T-helper 1 cell (primary cell): ENCODE results near the gene SMIM32.

ENCODE experiments used
- DNase-seq, 5 donors: peaks; one replicate each; pipeline ENCODE4 v3.0.0-alpha.2; 2012 to 2020
- total RNA-seq, 4 donors: gene quantifications; one replicate each; lab custom pipeline; 2026; lab: John Stamatoyannopoulos, UW

Gene SMIM32
- 0 reads per million in 4 donors for total RNA-seq

DNA sequence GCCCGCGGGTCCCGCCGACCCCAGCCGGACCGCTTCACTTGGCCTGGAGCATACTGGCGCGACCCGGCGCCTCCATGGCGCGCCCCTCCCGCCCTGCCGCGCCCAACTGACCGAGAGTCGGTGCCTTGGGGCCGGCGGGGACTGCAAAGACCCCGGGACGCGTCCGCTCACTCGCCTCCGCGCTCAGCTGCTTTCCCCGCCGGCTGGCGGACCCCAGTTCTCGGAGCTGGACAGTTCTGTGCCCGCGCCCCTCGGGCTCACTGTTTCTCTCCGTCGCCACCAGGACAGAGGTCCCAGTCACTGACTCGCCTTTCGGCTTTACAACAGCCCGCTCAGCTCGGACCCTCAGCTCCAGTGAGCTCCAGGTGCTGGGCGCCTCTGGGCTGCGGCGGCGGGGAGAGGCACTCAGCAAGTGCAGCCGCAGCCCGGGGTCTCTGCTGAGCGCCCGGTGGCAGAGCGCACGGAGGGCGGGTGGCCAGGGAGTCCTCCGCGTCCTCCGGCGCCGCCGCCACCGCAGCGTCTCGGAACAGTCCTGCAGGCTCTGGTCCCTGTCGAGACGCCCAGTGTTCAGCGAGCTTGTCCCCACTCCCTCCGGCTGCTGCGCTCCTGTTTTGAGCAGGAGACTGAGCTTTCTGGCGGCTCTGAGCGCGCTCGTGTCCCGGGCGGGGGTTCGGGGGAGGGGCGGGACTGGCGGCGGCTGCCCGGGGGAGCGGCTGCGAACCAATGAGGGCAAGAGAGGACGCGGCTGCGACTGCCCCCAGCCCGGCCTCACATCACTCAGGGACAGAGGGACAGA, at the start of gene SMIM32:
Gene SMIM32, minus strand, starts transcription at position 637 of the 796 bp plus-strand sequence. CDS start 638 bp downstream, outside the sequence.
- no peak for DNase-seq

DNA sequence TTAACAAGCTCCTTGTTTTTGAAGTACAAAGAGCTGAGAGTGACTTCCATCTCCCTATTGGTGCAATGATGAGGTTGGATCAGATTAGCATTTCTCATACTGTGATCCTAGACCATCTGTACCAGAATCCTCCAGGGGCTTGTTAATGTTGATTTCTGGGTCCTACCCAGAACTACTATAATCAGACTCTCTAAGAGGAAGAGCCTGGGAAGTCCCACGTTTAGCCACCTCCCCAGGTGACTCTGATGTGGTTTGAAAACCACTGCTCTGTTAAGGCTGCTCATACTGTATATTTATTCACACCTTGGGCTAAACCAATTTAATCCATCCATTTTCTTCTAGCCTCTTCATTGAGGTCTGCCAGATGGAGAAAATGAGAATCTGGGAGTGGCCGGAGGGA, 49.6 kb upstream of the SMIM32 start:
- no peak for DNase-seq

DNA sequence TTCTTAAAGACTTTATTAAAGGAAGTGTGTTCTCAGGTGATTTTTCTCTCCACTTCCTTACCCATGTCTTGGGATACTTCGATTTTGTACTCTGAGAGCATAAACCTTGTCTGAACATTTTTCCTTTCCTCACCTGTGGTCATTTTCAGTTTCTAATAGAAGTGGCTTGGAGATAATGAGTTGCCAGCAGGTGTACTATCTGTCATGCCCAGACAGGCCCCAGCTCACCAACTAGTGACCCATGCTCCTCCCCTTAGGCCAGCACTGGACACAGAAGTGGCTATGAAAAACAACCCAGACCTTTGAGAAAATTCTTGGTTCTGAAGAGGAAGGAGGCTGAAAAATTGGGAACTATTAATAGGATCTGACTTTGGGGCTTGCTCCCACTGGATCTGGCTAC, 49.2 kb upstream of the SMIM32 start:
- no peak for DNase-seq

DNA sequence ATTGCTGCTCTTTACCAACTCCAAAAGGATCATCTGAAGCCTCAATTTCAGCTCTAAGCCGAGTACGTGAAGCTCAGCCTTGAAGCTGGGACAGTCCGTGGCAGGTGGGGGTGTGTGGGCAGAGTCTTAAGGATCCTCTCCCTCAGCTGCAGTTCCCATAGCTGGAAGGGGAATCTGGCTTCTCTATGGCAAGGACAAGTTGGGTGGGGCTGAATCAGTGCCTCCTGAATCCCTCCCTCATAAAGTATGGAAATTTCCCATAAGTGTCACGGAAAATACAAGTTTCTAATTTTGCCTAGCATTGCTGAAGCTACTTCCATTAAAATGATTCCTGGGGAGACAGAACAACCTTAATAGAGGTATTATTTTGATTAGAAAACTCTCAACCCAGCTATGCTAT, 47.9 kb upstream of the SMIM32 start:
- DNase-seq = no peak

DNA sequence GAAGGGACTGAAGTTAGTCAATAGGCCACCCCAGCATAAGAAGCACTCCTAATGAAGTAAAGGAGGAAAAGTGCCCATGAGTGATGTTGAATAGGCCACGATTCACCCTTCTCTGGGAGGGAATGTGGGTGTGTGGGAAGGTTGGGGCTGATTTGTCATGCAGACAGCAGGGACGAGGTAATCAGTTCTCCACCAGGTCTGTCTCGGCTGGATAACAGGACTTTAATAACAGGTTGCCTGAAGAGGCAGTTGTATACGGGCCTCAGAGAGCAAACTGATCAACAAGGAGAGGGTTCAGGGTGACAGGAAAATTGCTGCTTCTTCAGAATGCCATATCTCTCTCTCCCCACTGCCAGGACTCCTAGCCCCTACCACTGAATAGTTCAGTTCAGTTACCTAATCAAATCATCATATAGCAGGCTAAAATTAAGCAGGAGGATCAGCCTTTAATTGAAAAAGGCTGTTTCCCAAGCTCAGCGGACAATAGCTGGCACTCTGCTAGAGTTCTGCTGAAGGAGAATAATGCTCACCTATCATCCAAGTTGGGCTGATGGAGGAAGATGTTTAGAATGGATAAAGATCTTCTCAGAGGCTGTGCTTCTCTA, 43.6 kb upstream of the SMIM32 start:
- no peak for DNase-seq

DNA sequence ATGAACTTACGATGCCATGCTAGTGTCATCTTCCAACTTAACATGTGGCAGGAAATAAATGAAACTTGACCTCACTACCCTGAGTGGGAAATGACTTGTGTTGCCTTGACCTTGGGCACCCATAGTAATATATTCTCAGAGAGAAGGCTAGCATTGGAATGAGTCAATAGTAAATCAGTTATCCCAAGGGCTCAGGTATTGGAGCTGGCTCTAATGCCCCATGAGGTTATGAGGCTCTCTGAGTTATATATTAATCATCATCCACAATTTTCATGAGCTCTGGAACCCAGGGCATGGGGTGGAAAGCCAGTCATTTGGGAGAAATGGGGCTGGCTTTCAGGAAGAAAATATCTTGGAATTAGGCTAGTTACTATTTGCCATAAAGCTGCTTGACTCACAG, 42.4 kb upstream of the SMIM32 start:
- no peak for DNase-seq

DNA sequence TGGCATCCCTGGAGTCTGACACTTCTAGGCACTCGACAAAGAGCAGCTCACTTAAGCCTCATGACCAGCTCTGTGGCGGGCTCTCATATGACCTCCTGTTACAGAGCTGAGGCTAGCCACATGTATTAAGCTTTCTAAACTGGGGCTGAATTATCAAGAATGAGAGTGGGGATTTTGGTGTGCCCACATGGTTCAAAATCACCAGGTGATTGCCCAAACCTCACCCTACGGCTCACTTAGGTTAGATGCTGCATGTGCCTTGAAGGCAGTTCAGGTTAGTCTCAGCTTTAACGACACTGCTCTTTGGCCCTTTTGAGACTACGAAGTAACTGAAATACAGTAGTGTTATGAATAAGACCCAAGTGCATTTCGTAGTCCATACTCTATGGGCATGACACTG, 39.4 kb upstream of the SMIM32 start:
- no peak for DNase-seq

DNA sequence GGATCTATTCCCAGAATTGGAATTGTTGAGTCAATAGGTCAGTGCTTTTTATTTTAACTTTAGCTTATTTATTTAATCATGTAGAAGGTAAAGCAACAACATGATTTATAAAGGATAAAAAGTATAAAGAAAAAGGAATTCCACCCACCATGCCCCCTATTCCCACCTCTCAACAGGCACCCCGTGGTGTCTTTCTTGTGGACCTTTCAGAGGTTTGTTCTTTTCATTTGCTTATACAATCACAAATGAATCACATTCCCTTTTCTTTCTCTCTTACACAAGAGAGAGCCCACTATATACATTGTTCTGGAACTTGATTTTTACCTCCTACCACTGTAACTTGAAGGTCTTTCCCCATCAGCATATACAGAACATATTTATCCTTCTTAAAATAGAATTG, 37.2 kb upstream of the SMIM32 start:
- DNase-seq = no peak

DNA sequence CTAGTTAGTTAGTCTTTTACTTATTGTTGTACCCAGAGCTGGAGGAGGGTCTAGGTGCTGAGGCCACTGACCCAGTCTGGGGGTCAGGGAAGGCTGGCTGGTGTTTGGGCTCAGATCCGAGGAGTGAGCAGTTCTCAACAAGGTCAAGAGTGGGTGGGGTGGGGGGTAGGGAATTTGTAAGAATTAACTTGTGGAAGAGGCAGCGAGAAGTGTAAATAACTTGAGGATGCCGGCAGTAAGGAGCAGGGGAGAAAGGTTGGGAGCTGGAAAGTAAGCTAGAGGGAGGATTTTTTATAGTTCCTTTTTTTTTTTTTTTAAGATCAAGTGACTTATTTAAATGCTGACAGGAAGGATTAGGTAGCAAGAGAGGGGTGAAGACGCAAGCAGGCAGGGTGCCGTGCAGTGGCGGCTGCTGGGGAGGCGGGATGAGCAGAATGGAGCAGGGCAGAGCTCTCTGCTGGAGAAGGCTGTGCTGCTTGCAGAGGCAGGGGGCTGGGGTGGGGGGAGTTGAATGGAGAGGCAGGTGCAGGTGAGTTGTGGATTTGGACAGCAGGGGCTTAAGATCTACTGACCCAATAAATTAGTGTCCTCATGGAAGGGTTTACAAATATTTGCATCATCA, 35.3 kb upstream of the SMIM32 start:
- no peak for DNase-seq

DNA sequence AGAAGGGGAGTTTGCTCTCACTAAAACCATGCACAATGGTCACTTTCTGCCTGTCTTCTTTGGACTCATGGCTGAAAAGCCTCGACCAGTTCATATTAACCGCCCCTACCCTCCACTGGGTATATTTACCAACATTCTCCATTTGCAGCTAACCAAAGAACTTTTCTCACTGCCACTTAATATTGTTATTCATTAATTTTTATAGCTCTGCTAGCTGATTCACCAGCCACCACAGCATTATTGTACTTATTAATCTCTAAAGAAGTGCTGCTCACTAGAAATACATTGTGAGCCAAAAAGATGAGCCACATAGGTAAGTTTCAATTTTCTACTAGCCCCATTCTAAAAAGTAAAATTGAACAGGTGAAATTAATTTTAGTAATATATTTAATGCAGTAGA, 33.4 kb upstream of the SMIM32 start:
- DNase-seq = no peak

DNA sequence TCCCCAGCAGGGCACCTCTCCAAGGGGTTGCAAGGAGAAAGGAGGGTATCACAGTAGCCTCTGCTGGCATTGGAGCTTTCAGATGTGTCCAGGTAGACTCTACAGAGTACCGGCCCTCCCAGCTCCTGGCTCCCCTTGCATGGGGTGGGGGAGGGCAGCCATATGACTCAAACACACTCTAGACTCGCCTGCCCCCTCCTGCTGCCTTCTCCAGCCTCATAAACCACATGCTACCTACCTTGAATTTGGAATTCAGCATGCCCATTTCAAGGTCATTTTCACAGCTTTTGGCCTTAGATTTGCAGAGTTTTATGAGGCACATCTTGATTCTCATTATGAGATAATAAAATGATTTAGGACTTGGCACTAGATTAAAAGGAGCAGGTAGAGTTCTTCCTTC, 32.8 kb upstream of the SMIM32 start:
- no peak for DNase-seq

DNA sequence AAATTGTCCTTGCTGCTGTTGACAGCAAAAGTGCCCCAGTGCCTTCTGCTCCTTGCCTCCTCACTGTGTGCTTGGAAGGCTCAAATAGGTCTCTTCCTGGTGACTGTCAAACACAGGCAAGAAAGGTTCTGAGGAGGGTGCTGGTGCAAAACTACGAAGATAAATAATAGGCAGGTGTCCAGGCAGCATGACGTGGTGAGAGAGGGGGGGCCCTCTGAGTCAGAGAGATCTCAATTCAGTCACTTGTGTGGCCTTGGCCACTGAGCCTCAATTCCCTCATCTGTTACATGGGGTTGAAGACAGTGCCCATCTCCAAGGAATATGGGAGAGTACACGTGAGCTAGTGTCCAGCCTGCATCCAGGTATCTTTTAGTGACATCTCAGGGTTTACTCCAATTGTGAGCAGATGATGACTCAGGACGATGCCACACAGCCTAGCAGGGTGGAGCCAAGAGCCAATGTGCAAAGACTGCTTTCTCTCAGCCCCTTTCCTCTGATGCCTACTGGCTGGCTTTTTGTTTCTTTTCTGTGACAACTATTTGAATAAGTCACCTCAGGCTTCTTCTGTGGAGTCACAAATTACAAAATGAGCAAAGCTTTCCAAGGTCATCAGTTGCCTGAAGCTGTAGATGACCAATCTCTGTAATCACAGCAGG, 29.7 kb upstream of the SMIM32 start:
- no peak for DNase-seq

DNA sequence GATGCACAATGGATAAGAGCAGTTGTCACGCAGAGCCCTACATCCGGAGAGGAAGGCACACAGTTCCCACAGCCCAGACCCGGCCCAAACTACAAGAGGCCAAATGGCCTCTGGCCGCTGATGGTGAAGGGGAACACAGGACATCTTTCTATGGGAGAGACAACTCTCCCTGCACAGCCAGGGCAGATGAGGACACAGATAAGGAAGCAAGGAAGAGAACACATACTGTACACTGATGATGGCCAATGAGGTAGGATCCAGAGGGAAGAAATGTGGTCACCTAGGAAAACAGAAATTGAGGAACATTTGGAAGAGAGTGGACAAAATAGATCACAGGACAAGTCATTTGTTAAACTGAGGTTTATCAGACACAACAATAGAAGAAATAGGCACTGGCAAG, 28.4 kb upstream of the SMIM32 start:
- no peak for DNase-seq

DNA sequence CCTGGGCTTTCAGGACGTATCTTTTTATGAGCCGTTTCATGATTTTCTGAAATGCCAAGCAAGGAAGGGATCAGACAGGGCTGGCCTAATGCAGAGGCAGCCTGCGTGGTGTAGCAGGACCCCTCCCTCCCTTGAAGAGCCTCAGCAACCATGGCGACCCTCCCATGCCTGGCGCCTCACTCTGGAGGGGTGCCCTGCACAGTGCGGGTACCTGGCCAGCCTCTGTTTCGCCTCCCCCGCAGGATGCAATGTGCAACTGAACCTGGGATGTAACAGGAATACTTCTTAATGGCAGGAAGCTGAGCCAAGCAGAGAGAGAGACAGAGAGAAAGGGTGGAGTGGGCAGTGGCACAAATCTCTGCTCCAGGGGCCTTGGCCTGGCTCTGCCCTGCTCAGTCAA, 23.3 kb upstream of the SMIM32 start:
- DNase-seq = no peak

DNA sequence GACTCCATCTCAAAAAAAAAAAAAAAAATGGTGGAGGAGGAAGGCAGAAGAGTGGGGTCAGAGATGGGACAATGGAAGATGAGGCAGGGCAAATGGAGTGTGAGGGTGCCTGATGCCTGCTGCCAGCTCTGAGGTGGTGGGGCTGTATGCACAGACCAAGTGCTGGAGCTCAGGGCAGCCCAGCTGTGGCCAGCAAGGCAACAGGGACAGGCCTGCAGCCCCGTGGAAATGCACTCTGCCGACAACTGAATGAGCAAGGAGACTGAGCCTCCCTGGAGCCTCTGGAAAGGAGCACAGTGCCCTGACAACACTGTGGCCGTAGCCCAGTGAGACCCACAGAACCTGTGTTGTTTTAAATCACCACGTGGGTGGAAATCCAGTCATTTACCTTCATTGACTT, 22.9 kb upstream of the SMIM32 start:
- DNase-seq = no peak

DNA sequence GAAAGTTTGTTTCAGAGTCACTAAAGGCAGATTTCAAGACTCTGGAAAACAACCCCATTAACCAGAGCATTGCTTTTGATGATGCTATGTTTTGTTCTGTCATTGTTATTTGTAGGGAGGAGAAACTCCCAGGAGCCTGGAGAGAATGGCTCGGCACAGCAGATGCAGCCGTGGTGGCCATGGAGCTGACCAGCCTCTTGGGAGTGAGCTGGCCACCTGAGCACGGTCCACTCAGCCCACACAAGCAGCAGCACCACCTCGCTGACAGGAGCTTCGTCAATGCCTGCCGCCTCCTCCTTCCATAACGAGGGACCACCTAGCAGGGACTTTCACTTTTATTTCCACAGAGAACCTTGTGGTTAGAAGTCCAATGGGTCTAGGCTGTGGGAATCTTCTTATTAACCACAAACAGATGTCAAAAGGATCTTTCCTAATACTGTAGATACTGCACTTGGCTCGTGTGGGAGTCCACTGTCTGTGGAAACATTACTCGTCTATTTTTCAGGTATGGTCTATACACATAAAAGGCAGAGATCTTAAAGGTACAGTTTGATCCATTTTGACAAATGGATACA, 21.0 kb upstream of the SMIM32 start:
- DNase-seq = no peak

DNA sequence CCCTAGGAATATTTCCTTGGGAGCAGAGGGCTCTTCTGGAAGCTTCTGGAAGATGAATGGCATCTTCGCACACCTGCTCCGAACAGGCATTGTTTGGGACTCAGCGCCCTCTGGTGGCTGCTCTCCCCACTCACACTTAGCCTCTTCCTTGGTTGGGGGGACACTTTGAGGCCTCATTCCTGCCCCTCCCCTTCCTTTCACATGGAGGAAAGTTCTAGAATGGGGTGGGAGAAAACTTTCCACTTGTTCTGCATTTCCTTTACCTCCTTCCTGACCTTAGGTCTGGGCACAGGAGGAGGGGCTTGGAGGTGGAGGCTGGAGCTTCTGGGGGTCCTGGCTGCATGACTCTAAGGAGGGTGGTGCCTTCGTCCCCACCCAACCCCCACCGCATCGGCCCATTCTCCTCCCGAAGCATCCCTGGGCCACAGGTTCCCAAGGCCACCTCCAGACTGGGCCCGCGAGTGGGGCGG, 19.3 kb upstream of the SMIM32 start:
- peak in 3 of 5 donors; percentile 7 to 32 (median 28) for DNase-seq

DNA sequence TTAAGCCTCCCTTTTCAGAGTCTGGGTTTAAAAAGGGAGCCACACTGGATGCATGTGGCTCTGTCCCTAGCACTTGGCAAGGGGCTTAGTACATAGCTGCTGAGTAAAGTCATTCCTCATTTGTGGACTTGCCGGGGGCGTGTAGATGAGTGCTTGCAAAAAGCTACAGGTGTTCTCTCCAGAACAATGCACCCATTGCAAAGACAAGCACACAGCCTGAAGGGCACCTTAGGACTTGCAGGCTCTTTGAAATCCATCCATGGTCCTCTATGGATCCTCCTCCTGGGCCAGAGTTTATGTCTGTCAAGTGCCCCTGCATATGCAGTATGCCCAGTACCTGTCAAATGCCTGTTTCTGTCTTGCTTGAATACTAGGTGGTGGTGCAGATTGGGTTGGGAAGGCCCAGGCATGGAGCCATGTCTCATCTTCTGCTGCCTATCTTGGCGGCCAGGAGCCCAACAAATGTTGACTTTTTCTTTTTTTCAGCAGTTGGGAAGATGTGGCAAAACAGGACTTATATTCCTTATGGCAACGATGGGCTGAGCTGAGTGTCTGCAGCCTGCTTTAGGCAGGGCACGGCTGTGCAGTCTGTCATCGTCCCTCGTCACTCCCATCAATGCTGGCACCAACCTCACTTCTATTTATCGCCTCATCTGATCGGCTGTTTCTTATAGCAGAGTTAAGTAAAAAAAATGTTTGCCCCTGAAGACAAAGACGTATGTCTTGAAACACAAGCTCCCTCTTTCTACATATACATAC, 18.5 kb upstream of the SMIM32 start:
- no peak for DNase-seq

DNA sequence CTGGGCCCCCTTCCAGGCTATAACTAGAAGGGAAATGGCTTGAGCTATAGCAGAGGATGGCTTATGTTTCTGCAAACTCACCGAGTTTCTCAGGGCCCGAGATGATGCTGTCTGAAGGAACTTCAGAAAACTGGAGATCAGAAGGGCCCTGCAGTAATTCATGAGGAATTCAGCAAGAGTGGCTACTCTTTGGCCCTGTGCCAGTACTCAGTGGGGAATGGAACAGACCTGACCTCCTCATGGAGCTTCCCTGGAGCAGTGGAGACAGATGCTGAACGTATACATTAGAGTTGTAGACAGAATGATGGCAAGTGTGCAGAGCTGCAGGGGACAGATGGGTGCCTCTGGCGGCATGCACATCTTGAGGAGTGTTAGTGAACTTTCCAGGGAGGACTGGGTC, 17.3 kb upstream of the SMIM32 start:
- no peak for DNase-seq

DNA sequence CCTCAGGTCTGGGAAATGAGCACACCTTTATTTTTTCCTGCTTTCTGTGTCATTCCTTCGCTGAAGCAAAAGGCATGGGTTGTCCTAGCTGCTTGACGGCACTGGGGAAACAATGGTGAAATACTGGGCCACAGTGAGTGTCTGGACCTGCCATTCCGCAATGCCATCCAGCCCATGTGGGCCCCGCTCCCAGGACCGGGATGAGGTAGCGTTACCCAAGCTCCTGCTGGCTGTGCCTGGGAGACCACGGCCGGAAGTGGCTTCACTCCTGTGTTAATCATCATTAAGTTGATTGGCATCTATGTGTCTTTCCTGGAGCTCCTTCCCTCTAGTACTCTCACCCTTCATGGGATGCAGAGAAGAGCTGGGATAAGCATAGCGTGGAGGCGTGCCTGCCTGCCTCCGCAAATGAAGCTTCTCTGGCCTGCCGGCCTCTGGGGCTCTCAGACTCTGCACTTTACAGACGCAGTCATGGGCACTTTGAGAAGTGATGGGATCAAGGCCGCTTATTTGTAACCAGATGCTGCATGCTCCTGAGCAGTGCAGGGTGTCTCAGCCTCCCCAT, 16.5 kb upstream of the SMIM32 start:
- DNase-seq = no peak

DNA sequence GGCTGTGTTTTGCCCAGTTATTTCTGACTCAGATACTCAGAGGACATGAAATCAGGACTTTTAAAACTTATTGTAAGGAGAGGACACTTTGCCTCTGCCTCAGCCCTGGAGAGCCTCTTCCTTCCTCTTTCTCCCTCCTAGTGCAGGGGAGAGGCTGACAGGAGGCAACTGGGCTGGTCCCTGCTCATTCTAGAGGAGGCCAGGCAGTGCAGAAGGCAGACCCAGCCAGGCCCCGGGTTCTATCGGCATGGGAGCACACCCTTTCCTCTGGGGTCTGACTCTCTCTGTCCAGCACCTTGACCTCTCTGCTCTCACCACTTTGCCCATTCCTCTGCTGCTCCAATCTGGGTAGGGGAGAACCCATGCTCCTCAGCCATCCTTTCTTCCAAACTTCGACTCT, 16.0 kb upstream of the SMIM32 start:
- no peak for DNase-seq

DNA sequence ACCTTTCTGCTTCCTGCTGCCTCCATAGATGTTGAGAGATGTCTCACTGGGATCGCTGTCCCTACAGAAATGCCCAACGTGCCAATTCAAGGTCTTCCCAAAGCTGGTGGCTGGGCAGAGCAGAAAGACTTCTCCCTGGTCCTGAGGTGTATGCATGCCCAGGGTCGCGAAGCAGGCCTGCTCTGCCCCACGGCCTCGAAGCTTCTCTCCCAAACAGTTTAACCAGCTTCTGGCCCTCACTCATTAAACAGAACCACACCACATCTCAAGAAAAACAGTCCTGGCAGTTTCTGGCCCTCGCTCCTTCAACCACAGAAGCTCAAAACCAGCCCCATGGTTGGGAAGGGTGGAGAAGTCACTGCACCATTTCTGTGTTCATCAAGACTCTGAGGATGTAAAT, 14.7 kb upstream of the SMIM32 start:
- DNase-seq = no peak
